Measurements from ENCODE around the gene KLC4. TPM values are rescaled to one million over a fixed set of nuclear protein-coding genes. Genes with fewer than 3 reads are reported as not detected.

KLC4 gene
- total and polyA plus RNA-seq, 11 donors, result 18.8 to 35.4 (median 26.9) TPM

DNA sequence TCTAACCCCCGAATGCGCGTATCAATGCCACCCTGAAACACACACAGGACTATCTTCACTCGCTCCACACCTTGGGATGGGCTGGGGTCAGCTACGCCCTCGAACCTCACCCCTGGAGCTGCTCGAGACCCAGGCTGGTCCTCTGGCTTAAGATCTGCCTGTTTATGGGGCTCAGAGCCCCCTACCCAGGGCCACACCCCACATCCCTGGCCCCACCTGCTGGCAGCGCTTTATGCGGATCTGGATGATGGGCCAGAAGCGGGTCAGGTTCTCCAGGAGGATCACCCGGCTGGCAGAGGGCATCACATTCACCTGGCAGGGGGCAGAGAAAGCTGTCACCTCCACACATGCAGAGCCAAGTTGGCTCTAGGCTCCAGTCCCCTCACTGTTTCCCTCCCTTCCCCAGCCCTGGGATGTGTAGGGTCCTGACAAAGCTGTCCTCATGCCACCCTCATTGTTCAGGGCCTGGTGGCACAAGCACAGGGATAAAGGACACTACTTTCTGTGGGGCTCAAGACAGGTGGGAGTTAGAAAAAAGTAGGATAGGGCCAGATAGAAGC, 14.0 kb upstream of the KLC4 start:
- Histone ChIP-seq H3K4me1 (no peaks in the 10 kb centered on the region), H3K27ac (no peak overlapping the region), H3K27me3 (no peaks in the 10 kb centered on the region), H3K4me3 (no peak overlapping the region), H3K9me3 (no peaks in the 10 kb centered on the region), H3K36me3 (peaks cover 0 to 91% (median 70%) of the 10 kb centered on the region in 9 donors)
- TF ChIP-seq, protein P1, sequence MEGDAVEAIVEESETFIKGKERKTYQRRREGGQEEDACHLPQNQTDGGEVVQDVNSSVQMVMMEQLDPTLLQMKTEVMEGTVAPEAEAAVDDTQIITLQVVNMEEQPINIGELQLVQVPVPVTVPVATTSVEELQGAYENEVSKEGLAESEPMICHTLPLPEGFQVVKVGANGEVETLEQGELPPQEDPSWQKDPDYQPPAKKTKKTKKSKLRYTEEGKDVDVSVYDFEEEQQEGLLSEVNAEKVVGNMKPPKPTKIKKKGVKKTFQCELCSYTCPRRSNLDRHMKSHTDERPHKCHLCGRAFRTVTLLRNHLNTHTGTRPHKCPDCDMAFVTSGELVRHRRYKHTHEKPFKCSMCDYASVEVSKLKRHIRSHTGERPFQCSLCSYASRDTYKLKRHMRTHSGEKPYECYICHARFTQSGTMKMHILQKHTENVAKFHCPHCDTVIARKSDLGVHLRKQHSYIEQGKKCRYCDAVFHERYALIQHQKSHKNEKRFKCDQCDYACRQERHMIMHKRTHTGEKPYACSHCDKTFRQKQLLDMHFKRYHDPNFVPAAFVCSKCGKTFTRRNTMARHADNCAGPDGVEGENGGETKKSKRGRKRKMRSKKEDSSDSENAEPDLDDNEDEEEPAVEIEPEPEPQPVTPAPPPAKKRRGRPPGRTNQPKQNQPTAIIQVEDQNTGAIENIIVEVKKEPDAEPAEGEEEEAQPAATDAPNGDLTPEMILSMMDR (IDR thresholded peaks at IDR 0.05), result no peak
- ATAC-seq, result no peak
- intact Hi-C loops (cut with DNase I), result no loop called here
- DNase-seq, result no peak
- WGBS, 4 donors, result 90 to 94% (median 93%) methylated on average over 5 to 11 of the region's 11 CpGs

DNA sequence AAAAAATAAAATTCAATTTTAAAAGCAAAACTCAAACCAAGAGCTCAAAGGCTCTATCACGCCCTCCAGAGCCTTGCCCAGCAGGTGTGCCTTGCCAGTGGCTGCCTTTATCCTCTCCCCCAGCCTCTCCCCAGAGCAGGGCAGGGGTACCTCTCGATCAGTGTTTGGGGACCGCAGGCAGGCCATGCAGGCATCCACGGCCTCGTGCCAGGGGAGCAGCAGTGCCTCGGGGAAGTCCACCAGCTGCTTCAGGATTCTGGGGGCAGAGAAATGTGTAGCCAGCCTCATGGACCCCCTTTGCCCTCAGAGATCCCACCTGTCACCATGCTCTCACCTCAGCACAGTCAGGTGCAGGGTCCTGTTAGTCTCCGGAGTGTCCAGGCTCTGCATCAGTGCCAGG, 11.4 kb upstream of the KLC4 start:
- no peak overlapping the region for H3K4me3 ChIP-seq
- ATAC-seq, result no peak
- no peaks in the 10 kb centered on the region for H3K9me3 ChIP-seq
- 89 to 94% (median 91%) methylated on average over 6 to 7 of the region's 7 CpGs for WGBS, 4 donors
- no peak for DNase-seq
- peaks cover 0 to 12% (median 4%) of the 10 kb centered on the region in 12 donors for H3K4me1 ChIP-seq
- no peak overlapping the region for H3K27ac ChIP-seq
- H3K36me3 ChIP-seq, result peaks cover 0 to 73% (median 54%) of the 10 kb centered on the region in 9 donors
- no peaks in the 10 kb centered on the region for H3K27me3 ChIP-seq
- intact Hi-C loops (cut with DNase I), result no loop called here
- TF ChIP-seq, protein P1 (IDR thresholded peaks at IDR 0.05), result no peak
- no peak for TF ChIP-seq POLR2A (IDR thresholded peaks at IDR 0.05)

DNA sequence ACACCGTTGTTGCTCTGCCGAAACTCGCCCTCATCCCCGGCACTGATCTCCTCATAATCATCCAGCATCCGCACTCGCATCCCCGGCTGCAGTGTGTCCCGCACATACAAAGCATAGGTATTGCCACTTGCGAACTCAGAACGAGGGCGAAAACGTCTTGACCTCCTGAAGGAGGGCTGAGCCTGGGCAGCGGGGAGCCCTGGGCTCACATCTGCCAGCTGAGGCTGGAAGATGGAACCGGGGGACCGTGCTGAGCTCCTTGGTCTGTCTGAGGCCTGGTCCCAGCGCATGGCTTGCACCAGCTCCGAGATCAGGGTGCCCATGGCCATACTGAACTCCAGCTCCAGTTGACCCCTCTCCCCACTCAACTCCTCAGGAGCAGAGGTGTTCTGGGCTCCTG, 8.4 kb upstream of the KLC4 start:
- DNase-seq (no peak), ATAC-seq (no peak)
- H3K4me1 ChIP-seq, result peaks cover 0 to 25% (median 10%) of the 10 kb centered on the region in 12 donors
- H3K27me3 ChIP-seq, result no peaks in the 10 kb centered on the region
- no peak overlapping the region for H3K4me3 ChIP-seq
- no peak overlapping the region for H3K27ac ChIP-seq
- TF ChIP-seq, protein P1 (IDR thresholded peaks at IDR 0.05), result no peak
- no peak for TF ChIP-seq POLR2A (IDR thresholded peaks at IDR 0.05)
- 93 to 96% (median 95%) methylated on average over 14 to 17 of the region's 17 CpGs for WGBS, 4 donors
- no peaks in the 10 kb centered on the region for H3K9me3 ChIP-seq
- peaks cover 0 to 58% (median 47%) of the 10 kb centered on the region in 9 donors for H3K36me3 ChIP-seq
- intact Hi-C loops (cut with DNase I), result loop anchor here in 6 of 10 donors (5.0 to 10.0 kb wide), 4 partner anchors 34 to 149 kb away; no protein-coding TSS in a partner anchor

DNA sequence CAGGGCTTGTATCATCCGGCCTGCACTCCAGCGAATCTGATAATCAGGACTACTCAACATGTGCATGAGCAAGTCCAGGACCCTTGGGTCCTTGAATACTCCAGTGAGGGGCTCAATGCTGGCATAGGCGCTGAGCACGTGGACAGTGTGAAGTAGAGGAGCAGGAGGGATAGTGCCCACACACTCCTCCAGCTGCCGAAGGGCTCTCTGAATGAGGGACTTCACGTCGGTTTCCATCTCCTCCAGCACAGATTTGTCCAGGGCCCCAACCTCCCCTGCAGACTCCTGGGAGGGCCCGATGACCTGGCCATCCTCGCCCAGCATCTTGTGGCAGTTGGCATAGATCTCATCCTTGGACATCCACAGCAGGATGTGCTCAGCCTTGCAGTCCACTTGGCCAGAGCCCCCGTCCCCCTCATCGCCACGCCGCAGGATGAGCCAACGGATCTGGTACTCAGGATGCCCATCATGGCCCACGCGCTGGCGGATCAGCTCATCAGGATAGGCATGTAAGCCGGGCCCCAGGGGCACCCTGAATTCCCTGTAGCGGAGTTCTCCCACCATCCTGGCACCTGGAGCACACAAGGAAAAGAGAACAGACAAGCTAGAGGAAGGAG, 7.1 kb upstream of the KLC4 start:
- peak in 1 of 5 donors; percentile 38 for DNase-seq
- H3K36me3 ChIP-seq, result peaks cover 0 to 58% (median 48%) of the 10 kb centered on the region in 9 donors

More for the DNA sequence above, 7.1 kb upstream of the KLC4 start:
- TF ChIP-seq, protein P1 (IDR thresholded peaks at IDR 0.05), result no peak
- no peak for TF ChIP-seq POLR2A (IDR thresholded peaks at IDR 0.05)
- peak overlapping the region in 5 of 12 donors; percentile 67 to 86 (median 76) for H3K4me3 ChIP-seq
- 75 to 80% (median 78%) methylated on average over 19 of the region's 19 CpGs for WGBS, 4 donors
- intact Hi-C loops (cut with DNase I), result loop anchor here in 6 of 10 donors (2.0 to 10.0 kb wide), 5 partner anchors 32 to 150 kb away; partner anchors contain the start of gene RRP36 (in 1 of the 6)
- H3K27ac ChIP-seq, result peak overlapping the region in 9 of 12 donors; percentile 24 to 97 (median 94)
- no peaks in the 10 kb centered on the region for H3K9me3 ChIP-seq
- no peaks in the 10 kb centered on the region for H3K27me3 ChIP-seq
- peaks cover 0 to 25% (median 10%) of the 10 kb centered on the region in 12 donors for H3K4me1 ChIP-seq
- no peak for ATAC-seq

All from heart left ventricle (tissue), 16 donors.